HT1080 (cell line): ENCODE results near the gene PDXK. TPM values are rescaled to one million over a fixed set of nuclear protein-coding genes. Genes with fewer than 3 reads are reported as not detected.

Experiments used
- DNase-seq: peaks from one replicate; pipeline ENCODE4 v3.0.0-alpha.2; 2015; ENCODE audit warnings: low read depth
- total RNA-seq: library from RNA; depleted of rRNA; stranded (reverse); fragments of >200 nt; shearing (Covaris generic); gene quantifications from 2 replicates; pipeline ENCODE4 v1.2.3, GENCODE V29; 2014

The PDXK gene
- total RNA-seq, 1 experiment from 2014 or later: 62.7 TPM

DNA sequence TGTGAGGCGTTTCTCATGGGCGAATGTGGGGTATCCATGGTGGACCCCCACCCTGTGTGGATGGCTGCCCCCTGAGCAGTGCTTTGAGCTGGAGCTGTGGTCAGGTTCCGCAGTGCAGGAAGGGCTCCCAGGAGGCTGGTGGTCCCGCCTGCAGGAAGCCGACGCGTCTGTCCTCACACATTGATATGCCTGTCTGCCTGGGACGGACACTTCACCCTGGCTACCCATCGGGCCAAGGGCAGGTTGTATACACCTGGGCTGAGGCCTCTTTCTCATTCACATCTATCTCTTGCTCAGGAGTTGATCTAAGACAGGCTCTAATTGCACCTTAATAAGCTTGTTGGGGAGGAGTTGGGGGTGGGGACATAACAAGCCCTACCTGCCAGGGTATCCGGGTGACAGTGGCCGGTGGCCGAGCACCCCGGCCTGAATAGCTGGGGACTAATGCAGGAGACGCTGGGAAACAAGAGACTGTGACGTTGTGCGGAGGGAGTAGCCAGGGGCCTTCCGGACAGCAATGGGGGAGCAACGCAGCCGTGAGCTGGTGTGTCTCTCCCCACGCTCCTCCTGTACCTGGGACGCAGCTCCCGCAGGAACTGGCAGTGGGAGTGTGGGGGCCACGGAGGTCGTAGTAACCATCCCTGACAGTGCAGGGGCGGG is 21.7 kb downstream of the PDXK start:
- DNase-seq: no peak

GRCh38 chr21:43741423-43742096 is 22.6 kb downstream of the PDXK start:
- DNase-seq: no peak

- DNase-seq: no peak
Measured at GRCh38 chr21:43743947-43744346, 25.0 kb downstream of the PDXK start.

DNA sequence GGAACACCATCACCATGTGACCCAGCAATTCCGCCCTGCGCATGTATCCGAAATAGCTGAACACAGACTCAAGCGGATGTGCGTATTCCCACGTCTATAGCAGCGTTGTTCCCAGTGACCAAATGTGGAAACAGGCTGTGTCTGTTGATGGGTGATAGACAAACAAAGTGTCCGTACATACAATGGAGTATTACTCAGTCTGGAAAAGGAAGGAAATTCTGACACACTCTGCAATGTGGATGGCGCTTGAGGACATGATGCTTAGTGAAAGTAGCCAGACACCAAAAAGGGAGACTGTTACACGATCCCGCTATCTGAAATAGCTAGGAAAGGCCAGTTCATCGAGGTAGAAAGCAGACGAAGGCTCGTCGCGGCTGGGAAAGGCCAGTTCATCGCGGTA is 25.8 kb downstream of the PDXK start:
- no peak for DNase-seq

DNA sequence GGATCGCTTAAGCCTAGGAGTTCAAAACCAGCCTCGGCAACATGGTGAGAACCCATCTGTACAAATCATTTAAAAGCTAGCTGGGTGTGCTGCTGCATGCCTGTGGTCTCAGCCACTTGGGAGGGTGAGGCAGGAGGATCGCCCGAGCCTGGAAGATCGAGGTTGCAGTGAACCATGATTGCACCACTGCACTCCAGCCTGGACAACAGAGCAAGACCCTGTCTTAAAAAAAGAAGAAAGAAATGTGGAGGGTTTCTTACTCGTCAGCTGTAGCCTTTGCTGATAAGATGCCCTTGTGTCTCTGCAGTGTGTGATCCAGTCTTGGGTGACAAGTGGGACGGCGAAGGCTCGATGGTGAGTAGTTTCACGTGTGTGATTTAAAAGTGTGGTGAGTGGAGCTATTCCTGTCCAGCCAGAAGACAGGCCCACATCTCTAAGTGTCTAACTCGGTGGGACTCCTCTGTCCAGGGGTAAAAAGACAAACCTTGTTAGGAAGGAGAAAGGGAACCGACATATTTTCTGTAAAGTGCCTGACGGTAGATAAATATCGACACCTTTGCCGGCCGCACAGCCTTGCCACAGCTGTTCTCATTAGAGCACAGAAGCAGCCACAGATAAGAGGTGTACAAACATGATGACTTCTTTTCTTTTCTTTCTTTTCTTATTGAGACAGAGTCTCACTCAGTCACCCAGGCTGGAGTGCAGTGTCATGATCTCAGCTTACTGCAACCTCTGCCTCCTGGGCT is 27.0 kb downstream of the PDXK start:
- DNase-seq: no peak

GRCh38 chr21:43748622-43749021 is 29.7 kb downstream of the PDXK start:
- DNase-seq: no peak

DNA sequence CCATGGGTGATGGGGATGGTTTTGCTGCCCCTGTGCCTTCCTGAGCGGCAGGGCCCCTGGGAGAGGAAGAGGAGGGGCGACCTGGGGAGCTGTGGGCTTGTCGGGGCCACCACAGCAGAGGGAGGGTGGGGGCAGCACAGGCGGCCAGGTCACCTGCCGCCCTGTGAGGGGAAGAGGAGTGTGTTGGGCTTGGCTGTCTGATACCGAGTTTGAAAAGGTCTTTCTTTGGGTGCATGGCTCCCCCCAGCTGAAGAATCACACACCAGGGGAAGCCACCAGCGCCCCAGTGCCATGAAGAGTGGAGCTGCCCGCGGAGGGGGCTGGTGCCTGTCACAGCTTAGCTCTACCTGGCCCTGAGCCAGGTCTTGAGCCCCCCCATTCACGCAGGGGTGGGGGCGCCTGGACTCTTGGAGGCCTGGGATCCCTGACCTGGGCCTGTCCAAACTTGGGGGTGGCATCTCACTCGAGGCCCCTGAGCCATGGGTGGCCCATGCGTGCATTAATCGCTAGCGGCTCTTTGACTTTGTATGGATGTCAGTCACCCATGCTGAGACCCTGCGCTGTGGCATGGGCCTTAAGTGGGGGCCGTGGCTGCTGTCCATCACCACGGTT is 30.8 kb downstream of the PDXK start:
- DNase-seq: no peak

- DNase-seq: no peak
Measured at GRCh38 chr21:43750339-43751033, 31.6 kb downstream of the PDXK start.

GRCh38 chr21:43751955-43752591 is 33.1 kb downstream of the PDXK start:
- no peak for DNase-seq

DNA sequence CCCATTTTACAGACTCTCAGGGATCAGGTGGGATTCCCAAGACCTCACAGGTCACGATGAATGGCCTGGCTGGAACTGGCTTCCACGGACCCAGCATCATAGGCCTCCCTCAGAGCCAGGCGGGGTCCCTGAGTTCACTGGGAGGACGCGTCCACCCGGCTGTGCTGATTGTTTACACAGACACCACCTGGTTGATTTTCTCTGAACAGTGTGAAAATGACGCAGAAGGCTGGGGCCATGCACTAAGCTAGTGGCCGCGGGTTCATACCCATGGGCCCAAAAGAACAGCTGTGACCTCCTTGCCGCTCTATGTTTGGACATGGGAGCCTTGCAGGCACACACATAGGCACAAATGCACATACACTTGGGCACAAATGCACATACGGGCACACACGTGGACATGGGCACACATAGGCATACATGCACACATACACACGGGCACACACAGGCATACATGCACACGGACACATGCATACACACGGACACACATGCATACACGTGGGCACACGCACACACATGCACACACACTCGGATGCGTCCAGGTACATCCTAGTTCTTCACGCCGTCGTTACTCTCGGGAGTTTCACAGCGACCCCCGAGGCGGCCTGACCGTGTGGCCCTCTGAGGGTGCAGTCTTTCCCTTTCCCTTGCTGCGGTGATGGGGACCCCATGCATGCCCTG is 34.0 kb downstream of the PDXK start:
- DNase-seq: no peak

- DNase-seq: no peak
Measured at GRCh38 chr21:43753439-43753799, 34.5 kb downstream of the PDXK start.

GRCh38 chr21:43754948-43755781 is 36.2 kb downstream of the PDXK start:
- DNase-seq: no peak

DNA sequence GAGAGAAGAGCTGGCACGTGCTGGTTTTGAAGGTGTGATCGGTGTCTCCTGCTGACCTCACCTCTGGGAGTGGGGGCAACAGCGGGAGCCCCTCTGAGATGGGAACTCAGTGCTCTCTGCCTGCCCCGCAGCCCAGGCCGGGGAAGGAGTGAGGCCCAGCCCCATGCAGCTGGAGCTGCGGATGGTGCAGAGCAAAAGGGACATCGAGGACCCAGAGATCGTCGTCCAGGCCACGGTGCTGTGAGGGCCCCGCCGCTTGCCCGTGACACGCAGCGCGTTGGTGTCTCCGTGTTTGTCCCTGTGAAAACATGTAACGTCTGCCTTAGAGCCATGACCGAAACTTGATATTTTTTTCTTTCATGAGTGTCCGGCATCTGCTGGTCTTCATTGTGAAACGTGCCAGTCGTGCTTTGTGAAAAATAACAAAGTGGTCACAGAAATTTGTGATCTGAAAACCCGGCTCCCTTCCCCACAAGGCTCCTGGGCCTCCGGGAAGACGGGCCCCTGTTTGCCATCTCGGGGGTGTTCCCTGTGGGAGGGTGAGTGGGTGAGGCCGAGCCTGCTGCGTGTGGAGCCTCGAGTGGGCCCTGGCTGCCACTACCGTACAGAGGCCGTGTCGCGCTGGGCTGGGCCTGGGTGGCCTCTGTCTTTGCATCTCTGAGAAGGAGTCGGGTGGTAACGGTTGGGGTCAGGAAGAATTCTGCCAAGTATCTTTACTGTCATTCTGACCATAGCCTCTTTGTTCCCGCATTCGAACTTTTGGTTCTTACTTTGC is 37.1 kb downstream of the PDXK start:
- DNase-seq: no peak

DNA sequence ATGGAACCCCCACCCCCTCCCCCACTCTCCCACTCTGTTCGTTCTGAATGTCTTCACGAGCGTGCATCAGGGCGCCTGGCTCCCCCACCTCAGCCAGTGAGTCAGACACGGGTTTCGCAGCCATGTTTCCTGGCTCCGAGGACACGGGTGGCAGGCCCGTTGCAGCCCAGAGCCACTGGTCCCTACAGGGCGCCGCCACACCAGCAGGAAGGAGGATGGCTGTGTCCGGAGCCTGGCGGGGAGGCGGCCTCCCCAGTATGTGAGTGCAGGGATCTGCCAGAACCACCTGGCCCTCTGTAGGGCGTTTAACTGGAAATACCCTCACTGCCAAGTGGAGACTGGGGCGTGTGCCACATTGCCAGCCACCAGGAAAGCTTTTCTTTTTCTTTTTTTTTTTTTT is 38.7 kb downstream of the PDXK start:
- no peak for DNase-seq

DNA sequence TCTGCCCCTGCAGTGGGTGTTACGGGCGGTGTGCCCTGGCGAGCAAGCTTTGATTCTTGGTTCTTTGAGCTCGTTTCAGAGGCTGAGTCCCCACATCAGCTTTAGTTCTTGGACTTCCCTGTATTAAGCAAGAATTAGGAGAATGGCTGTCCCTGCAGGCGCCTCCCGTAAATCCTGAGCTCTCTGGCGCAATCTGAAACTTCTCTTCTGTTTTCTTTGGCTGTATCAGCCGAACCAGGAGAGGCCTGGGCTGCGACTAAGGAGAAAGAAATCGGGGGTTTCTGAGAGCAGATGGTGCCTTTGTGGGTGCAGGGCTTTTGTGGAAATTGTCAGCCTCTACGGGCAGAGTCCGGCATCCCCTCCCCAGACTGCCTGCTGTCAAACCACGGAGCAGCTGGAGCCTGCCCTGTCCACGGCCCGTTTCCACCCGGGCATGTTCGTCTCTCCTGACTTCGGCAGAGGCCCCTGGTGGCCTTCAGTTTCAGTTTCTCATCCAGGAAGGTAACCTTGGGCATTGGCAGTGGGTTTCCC is 39.2 kb downstream of the PDXK start:
- DNase-seq: no peak

GRCh38 chr21:43758811-43759210 is 39.9 kb downstream of the PDXK start:
- no peak for DNase-seq

DNA sequence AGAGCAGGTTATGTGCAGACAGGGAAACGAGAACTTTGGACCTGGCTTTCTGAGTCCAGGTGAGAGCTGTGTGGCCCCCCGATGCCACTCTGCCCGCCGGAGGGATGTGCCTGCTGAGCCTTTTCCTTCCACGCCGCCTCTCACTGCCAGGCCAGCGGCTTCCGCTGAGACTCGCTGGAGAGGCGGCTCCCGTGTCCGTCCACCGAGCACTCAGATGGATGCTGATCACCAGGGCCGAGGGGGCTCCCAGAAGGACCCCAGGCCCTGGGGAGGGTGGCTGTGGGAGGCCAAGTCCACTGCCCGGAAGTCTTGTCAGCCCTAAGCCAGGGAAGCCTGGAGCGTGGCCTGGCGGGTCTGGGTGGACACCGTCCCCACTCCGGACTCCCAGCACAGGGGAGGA is 40.7 kb downstream of the PDXK start:
- DNase-seq: no peak

DNA sequence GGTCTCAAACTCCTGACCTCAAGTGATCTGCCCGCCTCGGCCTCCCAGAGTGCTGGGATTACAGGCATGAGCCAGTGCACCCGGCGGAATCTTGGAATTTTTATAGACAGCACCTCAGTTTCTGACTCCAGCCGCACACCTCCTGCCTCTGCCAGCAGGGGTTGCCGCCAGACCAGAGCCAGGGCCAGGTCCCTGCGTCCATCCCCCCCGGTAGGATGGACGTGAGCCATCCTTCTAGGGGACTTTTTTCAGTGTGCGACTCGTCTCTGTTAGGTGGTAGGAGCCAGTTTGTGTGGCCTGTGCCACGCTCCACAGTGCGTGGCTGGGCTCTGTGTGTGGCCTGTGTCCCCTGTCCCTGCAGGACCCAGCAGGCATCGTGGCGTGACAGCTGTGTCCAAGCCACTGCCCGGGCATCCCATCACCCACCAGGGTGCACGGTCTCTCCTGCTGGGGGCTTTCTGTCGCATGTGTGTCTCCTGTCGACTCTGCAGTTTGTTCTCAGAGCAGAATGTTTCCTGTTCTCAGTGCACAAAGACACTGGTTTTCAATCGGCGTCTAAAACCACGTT is 41.5 kb downstream of the PDXK start:
- DNase-seq: no peak
